ENCODE measurements around the gene KRTAP10-3.

KRTAP10-3 gene

GRCh38 chr21:44524414-44525371 is 33.9 kb downstream of the KRTAP10-3 start:
- H3K4me1 ChIP-seq (ENCODE audit: control insufficient read depth, insufficient read depth, low read length): no peaks in the 10 kb centered on the region
- no peaks in the 10 kb centered on the region for H3K36me3 ChIP-seq (ENCODE audit: control insufficient read depth, insufficient read depth, low read length)
- H3K4me3 ChIP-seq (ENCODE audit: low read depth, low read length): no peak overlapping the region
- no peak overlapping the region for H3K9ac ChIP-seq (ENCODE audit: low read depth, low read length)
- H3K9me3 ChIP-seq (ENCODE audit: control insufficient read depth, insufficient read depth, low read length): no peaks in the 10 kb centered on the region
- H3K27ac ChIP-seq (ENCODE audit: low read depth, low read length): no peak overlapping the region
- H3K27me3 ChIP-seq (ENCODE audit: control insufficient read depth, insufficient read depth, low read length): no peaks in the 10 kb centered on the region

- Histone ChIP-seq H3K4me3 (ENCODE audit: low read depth, low read length) (no peak overlapping the region), H3K9ac (ENCODE audit: low read depth, low read length) (no peak overlapping the region), H3K36me3 (ENCODE audit: control insufficient read depth, insufficient read depth, low read length) (no peaks in the 10 kb centered on the region), H3K9me3 (ENCODE audit: control insufficient read depth, insufficient read depth, low read length) (no peaks in the 10 kb centered on the region), H3K27me3 (ENCODE audit: control insufficient read depth, insufficient read depth, low read length) (no peaks in the 10 kb centered on the region), H3K4me1 (ENCODE audit: control insufficient read depth, insufficient read depth, low read length) (no peaks in the 10 kb centered on the region), H3K27ac (ENCODE audit: low read depth, low read length) (no peak overlapping the region)
These were observed 34.8 kb downstream of the KRTAP10-3 start for GRCh38 chr21:44523567-44524413.

DNA sequence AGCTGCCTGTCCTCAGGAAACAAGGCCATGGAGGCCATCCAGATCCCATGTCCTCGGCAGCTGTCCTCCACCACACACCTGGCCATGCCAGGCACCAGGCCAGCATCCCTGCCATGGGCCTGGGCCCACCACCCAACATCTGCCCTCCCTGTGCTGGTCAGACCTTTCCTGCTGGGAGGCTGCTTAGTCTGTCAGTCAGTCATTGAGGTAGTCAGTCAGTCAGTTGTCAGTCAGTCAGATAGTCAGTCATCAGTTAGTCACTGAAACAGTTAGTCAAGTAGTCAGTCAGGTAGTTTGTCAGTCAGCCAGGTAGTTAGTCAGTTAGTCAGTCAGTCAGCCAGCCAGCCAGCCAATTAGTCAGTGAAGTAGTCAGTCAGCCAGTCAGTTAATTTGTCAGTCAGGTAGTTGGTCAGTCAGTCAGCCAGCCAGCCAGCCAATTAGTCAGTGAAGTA is 35.8 kb downstream of the KRTAP10-3 start:
- Histone ChIP-seq H3K9ac (ENCODE audit: low read depth, low read length) (no peak overlapping the region), H3K4me1 (ENCODE audit: control insufficient read depth, insufficient read depth, low read length) (no peaks in the 10 kb centered on the region), H3K36me3 (ENCODE audit: control insufficient read depth, insufficient read depth, low read length) (no peaks in the 10 kb centered on the region), H3K27me3 (ENCODE audit: control insufficient read depth, insufficient read depth, low read length) (no peaks in the 10 kb centered on the region), H3K27ac (ENCODE audit: low read depth, low read length) (no peak overlapping the region), H3K4me3 (ENCODE audit: low read depth, low read length) (no peak overlapping the region), H3K9me3 (ENCODE audit: control insufficient read depth, insufficient read depth, low read length) (no peaks in the 10 kb centered on the region)

DNA sequence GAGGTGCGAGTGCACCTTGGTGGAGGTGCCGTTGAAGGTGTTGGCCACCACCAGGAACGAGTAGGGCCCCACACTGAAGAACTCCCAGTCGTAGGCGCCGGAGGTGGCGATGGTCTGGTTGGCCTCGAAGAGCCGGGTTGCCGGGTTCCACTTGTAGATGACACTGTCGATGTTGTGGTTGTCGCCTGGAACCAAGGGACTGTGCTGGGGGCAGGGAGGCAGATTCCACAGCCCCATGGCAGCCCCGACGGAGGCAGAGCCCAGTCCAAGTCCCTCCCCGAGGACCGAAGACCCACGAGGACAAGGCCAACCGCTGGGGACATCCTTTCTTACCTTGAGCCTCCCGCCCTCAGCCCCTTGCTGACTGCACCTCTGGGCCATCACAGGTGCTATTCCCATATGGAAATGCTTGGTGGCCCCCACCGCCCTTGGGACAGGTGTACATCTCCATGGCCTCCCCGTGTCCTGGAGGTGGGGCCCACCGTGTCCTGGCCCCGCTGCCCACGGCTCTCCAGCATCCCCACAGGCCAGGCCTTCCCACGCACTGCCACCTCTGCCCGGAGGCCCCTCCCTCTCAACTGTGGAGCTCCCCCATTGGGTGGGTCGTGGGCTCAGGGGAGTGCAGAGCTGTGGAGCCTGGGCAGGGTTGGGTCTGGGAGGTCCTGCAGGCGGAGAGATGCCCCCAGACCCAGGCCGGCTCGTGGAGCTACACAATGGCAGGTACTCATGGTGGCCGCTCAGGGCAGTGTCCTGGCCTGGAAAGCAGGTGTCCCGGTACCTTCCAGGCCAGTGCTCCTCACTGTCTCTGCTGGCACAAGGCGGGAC is 36.5 kb downstream of the KRTAP10-3 start:
- H3K9me3 ChIP-seq (ENCODE audit: control insufficient read depth, insufficient read depth, low read length): no peaks in the 10 kb centered on the region
- H3K27ac ChIP-seq (ENCODE audit: low read depth, low read length): no peak overlapping the region
- H3K9ac ChIP-seq (ENCODE audit: low read depth, low read length): no peak overlapping the region; the same call in 1 of the 2 replicates
- no peaks in the 10 kb centered on the region for H3K27me3 ChIP-seq (ENCODE audit: control insufficient read depth, insufficient read depth, low read length)
- H3K4me1 ChIP-seq (ENCODE audit: control insufficient read depth, insufficient read depth, low read length): no peaks in the 10 kb centered on the region
- no peak overlapping the region for H3K4me3 ChIP-seq (ENCODE audit: low read depth, low read length)
- H3K36me3 ChIP-seq (ENCODE audit: control insufficient read depth, insufficient read depth, low read length): no peaks in the 10 kb centered on the region

- H3K27ac ChIP-seq (ENCODE audit: low read depth, low read length): no peak overlapping the region
- H3K4me3 ChIP-seq (ENCODE audit: low read depth, low read length): no peak overlapping the region
- H3K4me1 ChIP-seq (ENCODE audit: control insufficient read depth, insufficient read depth, low read length): no peaks in the 10 kb centered on the region
- H3K36me3 ChIP-seq (ENCODE audit: control insufficient read depth, insufficient read depth, low read length): no peaks in the 10 kb centered on the region
- H3K9me3 ChIP-seq (ENCODE audit: control insufficient read depth, insufficient read depth, low read length): no peaks in the 10 kb centered on the region
- no peak overlapping the region; the same call in 1 of the 2 replicates for H3K9ac ChIP-seq (ENCODE audit: low read depth, low read length)
- H3K27me3 ChIP-seq (ENCODE audit: control insufficient read depth, insufficient read depth, low read length): no peaks in the 10 kb centered on the region
These were observed 37.2 kb downstream of the KRTAP10-3 start for GRCh38 chr21:44521301-44521927.

GRCh38 chr21:44520326-44521300 is 38.0 kb downstream of the KRTAP10-3 start:
- no peak overlapping the region for H3K27ac ChIP-seq (ENCODE audit: low read depth, low read length)
- no peaks in the 10 kb centered on the region for H3K9me3 ChIP-seq (ENCODE audit: control insufficient read depth, insufficient read depth, low read length)
- no peak overlapping the region for H3K9ac ChIP-seq (ENCODE audit: low read depth, low read length)
- H3K27me3 ChIP-seq (ENCODE audit: control insufficient read depth, insufficient read depth, low read length): no peaks in the 10 kb centered on the region
- no peaks in the 10 kb centered on the region for H3K4me1 ChIP-seq (ENCODE audit: control insufficient read depth, insufficient read depth, low read length)
- no peak overlapping the region for H3K4me3 ChIP-seq (ENCODE audit: low read depth, low read length)
- no peaks in the 10 kb centered on the region for H3K36me3 ChIP-seq (ENCODE audit: control insufficient read depth, insufficient read depth, low read length)

DNA sequence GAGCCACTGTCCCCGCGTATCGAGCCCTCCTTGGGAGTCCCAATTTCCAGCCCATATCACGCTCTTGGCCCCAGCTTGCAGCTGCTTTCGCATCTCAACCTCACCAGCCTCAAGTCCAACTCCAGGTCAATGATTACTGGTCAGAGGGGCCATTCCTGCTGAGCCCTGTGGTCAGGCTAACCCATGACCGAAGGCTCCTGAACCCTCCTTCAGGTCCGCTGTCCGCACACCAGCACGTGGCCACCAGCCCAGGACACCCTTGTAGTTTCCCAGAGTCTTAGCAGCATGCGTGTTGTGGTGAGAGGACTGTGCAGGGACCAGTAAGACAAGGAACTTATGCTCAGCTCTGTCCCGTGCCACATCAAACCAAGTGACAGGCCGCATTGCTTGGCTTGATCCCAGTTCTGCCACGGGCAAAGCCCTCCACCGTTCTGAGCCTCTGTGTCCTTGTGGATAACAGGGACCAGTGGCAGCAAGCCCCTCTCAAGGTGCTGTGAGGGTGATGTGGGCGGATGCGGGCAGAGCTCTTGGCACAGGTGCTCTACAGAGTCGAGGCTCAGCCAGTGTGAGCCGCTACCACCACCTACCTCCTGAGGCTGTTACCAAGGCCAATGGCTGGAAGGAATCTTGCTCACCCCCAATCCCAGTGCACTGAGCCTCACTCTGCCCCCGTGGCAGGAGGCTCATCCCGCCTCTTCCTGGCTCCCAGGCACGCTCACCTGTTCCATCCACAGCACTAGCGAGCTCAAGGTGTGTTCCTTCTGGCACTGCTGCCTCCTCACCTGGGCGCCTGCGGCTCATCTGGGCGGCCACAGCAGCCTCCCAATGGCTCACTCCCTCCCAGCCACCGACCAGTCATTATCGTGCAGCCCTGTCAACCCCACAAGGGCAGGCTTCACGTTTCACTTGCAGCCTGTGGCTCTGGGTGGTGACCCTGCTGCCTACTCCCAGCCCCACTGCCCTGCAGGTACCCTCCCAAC is 39.0 kb downstream of the KRTAP10-3 start:
- H3K9ac ChIP-seq (ENCODE audit: low read depth, low read length): no peak overlapping the region
- H3K9me3 ChIP-seq (ENCODE audit: control insufficient read depth, insufficient read depth, low read length): no peaks in the 10 kb centered on the region
- H3K36me3 ChIP-seq (ENCODE audit: control insufficient read depth, insufficient read depth, low read length): no peaks in the 10 kb centered on the region
- no peak overlapping the region for H3K27ac ChIP-seq (ENCODE audit: low read depth, low read length)
- no peaks in the 10 kb centered on the region for H3K4me1 ChIP-seq (ENCODE audit: control insufficient read depth, insufficient read depth, low read length)
- H3K4me3 ChIP-seq (ENCODE audit: low read depth, low read length): no peak overlapping the region
- H3K27me3 ChIP-seq (ENCODE audit: control insufficient read depth, insufficient read depth, low read length): no peaks in the 10 kb centered on the region

DNA sequence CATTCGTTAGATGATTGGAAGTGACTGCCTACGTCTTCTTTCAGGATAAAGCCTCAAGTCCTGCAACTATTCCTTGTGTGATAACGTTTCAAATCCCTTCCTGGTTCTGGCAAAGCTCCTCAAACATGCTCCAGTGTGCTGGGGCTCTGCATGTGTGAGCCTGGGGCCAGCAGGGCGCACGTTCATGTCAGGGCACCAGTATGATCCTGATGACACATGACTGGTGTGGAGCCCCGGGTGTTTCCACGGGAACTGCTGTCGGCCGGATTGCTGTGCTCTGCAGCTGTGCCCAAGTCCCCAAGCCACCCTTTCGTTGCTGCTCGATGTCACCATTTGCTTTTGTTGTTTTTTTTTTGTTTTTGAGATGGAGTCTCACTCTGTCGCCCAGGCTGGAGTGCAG is 39.9 kb downstream of the KRTAP10-3 start:
- H3K27me3 ChIP-seq (ENCODE audit: control insufficient read depth, insufficient read depth, low read length): no peaks in the 10 kb centered on the region
- no peaks in the 10 kb centered on the region for H3K9me3 ChIP-seq (ENCODE audit: control insufficient read depth, insufficient read depth, low read length)
- no peaks in the 10 kb centered on the region for H3K36me3 ChIP-seq (ENCODE audit: control insufficient read depth, insufficient read depth, low read length)
- no peak overlapping the region for H3K9ac ChIP-seq (ENCODE audit: low read depth, low read length)
- H3K4me1 ChIP-seq (ENCODE audit: control insufficient read depth, insufficient read depth, low read length): no peaks in the 10 kb centered on the region
- no peak overlapping the region for H3K4me3 ChIP-seq (ENCODE audit: low read depth, low read length)
- H3K27ac ChIP-seq (ENCODE audit: low read depth, low read length): no peak overlapping the region
